Muscle of back (tissue), 13 donors: Measurements from ENCODE around the gene FUZ. TPM values are rescaled to one million over a fixed set of nuclear protein-coding genes. Genes with fewer than 3 reads are reported as not detected.
A peak's percentile ranks its signal among the peaks of the same experiment; 100 is the strongest.

ENCODE experiments used
- DNase-seq, 3 donors: peaks; one replicate each; pipeline versions ENCODE4 v3.0.0 to v3.0.0-alpha.2; 2013
- long read RNA-seq, 9 donors: transcript quantifications; one replicate each; lab custom pipeline, GENCODE V29; 2026
- polyA plus RNA-seq, 10 donors: library from polyadenylated mRNA; unstranded; fragments of 120-200 nt; gene quantifications; one replicate each; pipeline ENCODE4 v1.2.1, GENCODE V29; 2013; ENCODE audit not compliant: insufficient read length in 10 of 10

The FUZ gene, protein sequence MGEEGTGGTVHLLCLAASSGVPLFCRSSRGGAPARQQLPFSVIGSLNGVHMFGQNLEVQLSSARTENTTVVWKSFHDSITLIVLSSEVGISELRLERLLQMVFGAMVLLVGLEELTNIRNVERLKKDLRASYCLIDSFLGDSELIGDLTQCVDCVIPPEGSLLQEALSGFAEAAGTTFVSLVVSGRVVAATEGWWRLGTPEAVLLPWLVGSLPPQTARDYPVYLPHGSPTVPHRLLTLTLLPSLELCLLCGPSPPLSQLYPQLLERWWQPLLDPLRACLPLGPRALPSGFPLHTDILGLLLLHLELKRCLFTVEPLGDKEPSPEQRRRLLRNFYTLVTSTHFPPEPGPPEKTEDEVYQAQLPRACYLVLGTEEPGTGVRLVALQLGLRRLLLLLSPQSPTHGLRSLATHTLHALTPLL
- polyA plus RNA-seq, result 10 to 100 TPM; 13.3 to 21.5 (median 16.0) TPM
- long read RNA-seq, donor 1, partial matches to known transcripts, result 46 of 51 reads
- long read RNA-seq, donor 1, other reads (novel, unspliced or antisense), result 0 of 51 reads
- long read RNA-seq, donor 2, partial matches to known transcripts, result 5 of 8 reads
- long read RNA-seq, donor 2, other reads (novel, unspliced or antisense), result 0 of 8 reads
- long read RNA-seq, donor 3, result 0 reads
- long read RNA-seq, donor 4, partial matches to known transcripts, result 0 of 2 reads
- long read RNA-seq, donor 4, other reads (novel, unspliced or antisense), result 0 of 2 reads
- long read RNA-seq, donor 5, partial matches to known transcripts, result 0 of 3 reads
- long read RNA-seq, donor 5, other reads (novel, unspliced or antisense), result 0 of 3 reads
- long read RNA-seq, donor 6, partial matches to known transcripts, result 48 of 54 reads
- long read RNA-seq, donor 6, other reads (novel, unspliced or antisense), result 0 of 54 reads
- long read RNA-seq, donor 7, partial matches to known transcripts, result 0 of 1 reads
- long read RNA-seq, donor 7, other reads (novel, unspliced or antisense), result 0 of 1 reads
- long read RNA-seq, donor 8, partial matches to known transcripts, result 0 of 1 reads
- long read RNA-seq, donor 8, other reads (novel, unspliced or antisense), result 0 of 1 reads
- long read RNA-seq, donor 9, result 0 reads

DNA sequence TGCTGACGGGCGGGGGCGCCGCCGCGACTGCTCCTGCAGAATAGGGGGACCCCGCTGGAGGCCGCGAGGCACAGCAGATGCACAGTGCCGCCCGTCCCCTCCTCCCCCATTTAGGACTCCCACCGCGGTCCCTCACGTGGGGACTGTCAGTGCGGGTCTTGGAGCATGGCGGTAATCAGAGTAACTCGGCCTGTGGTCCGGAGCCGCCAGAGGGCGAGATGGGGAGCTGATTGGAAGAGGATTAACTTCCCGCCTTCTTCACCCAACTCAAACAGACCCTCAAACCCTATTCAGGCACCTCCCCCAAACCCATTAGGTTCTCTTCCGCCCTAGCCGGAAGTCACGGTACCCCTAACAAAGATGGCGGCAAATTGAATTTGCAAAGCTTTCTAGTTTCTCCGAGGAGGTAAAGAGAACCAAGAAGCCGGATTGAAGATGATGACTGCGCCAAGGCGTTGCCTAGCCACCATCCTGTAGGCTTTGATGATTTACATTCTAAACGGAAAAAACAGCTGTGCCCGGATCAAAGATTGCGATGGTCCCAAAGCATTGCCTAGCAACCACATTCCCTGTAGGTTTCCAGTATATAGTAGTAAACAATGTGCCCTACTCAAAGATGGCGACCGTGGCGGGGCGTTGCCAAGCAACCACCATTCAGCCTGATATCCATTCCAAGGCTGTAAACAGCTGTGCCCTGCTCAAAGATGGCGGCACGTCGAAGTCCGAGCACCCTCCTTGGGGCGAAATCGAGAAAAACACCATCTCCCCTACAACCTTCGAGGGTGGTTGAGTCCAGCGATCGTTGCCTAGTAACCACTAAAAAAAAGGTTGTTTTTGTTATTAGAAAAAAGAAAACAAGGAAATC lies at the start of gene FUZ:
Gene FUZ (minus strand): TSS at position 296 of the 865 bp plus-strand sequence. CDS start 186 bp downstream, at position 110.
- peak; percentile 98 to 99 (median 98) for DNase-seq

DNA sequence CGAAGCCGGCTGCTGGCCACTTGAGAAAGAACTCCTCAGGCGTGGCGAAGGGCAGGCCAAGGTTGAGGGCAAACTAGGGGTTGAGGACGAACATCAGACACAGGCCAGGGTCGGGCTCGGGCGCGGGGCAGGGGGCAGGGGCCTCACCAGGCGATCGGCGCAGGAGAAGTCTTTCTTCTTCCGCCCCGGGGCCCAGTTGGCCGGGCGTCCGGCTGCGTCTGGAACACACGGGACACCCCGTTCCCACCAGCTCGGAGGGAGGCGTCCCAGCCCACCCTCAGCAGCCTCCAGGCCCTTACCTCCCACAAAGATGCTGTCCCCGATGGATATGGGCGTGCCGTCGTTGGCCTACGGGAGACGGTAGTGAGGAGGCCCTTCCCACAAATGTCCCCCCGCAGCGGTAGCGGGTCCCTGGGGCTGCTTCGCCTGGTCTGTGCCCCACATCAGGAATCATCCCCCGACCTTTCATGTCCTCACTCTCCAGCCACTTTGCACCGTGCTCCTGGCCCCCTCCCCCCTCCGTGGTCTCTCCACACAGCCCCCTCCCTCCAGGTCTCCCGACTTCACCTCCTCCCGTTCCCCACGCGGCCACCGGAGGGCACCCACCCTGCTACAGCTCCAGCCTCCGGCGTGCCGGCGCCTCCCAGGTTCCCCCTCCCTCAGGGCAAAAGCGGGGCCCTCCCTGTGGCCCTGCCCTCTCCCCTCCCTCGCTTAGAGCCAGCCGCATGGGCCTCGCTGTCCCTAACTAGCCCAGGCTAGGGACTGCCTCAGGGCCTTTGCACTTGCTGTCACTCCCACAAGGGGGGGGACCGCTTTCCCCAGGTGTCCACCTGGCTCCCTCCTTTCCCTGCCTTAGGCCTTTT lies 49.5 kb upstream of the FUZ start:
- DNase-seq, result no peak

DNA sequence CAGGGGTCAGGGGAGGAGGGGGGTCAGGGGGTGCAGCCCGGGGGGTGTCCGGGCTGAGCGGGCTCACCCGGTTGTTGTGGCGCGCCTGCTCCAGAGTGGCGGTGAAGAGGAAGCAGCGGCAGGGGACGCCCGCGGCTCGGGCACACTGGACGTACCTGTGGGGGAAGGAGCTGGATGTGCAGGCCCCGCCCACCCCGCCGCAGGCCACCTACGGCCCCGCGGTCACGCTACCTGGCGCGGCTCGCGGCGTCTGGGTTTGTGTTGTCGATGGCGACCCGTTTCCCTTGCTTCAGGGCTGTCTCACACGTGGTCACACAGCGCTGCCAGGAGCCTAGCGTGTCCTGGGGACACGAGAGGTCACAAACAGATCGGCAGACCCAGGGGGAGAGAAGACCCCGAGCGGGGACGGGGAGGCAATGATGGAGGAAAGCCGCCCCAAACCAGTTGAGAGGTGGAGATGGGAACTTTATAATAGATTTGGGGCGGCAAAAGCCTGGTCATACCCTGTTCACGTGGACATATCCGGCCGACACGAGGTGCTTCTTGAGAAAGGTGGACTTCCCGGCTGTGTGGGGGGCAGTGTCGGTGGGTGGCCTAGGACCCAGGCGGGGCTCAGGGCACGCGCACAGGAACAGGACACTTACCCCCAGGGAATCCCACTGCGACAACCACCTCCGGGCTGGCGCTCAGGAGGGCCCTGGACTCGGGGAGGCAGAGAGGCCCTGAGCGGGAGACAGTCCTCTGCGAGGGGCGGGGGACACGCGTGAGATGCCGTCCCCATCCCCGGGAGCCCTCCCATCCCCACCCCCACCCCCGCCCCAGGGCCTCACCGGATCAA lies 48.7 kb upstream of the FUZ start:
- DNase-seq, result no peak

DNA sequence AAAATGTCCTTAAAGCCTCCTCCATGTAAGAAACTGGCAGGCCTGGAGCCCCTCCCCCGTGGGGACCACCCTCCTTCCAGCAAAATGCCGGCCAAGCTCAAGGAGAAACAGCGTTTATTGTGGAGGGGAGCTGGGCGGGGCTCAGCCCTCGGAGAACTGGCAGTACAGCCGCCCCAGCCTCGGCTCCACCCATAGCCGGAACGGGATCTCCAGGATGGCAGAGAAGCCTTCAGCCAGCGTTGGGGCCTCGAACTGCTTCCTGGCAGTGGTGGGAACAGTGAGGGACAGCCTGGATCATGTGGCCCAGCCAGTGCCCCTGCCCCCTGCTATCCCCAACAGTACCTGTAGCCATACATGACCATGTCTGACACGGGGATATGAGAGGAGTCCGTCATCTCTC lies 48.0 kb upstream of the FUZ start:
- peak in 1 of 3 donors; percentile 66 for DNase-seq

DNA sequence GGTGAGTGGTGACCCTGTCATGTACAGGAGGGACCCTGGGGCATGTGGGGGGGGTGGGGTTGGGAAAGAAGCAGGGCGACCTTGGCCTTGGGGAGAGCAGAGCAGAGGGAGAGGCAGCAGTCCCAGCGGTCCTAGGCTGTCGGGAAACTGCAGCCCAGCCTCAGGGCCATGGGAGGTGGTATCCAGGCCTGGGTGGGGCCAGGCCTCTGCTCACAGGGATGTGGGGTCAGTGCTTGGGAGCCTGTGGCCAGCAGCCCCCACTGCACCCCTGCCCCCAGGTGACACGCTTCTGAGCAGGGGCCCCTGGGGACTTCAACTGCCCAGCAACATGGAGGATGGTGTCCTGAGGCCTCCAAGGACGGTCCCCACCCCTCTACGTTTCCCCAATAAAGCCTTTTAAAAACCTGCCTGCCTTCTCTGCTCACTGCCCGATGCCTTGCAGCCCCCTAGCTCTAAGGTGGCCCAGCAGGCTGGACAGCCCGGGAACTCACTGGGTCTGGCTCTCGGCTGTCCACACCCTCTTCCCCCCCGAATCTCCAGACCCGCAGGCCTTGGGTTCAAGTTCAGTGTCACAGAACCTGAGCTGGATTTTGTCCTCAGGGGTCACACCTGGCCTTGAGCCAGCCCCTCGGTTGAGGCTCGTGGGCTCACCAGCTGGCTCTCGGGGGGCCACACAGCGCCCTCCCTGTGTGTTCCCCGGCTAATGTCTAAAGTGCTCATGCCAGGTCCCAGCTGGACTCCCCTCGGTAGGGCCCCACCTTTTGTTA lies 47.4 kb upstream of the FUZ start:
- no peak for DNase-seq

DNA sequence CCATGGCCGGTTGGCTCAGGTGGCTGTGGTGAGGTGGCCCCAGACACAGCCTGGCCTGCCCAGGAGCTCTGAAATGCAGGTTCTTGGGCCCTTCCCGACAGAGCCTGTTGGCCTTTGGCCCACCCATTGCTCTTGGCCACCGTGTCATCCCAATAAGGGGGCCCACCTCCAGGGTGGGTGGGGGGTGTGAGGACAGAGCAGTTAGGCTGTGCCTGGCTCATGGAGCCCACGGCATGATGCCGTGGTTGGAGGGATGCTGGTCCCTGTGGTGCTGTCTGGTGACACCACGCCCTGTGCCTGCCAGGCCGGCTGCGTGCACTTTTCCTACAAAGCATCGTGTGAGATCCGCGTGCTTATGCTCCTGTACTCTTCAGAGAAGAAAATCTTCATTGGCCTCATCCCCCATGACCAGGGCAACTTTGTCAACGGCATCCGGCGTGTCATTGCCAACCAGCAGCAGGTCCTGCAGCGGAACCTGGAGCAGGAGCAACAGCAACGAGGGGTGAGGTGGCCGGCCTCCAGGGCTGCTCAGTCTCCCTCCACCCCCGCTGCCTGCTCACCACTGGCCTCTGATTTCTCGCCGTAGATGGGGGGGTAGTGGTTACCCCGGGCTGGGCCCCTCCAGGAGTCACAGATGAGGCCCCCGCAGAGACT lies 46.7 kb upstream of the FUZ start:
- no peak for DNase-seq

DNA sequence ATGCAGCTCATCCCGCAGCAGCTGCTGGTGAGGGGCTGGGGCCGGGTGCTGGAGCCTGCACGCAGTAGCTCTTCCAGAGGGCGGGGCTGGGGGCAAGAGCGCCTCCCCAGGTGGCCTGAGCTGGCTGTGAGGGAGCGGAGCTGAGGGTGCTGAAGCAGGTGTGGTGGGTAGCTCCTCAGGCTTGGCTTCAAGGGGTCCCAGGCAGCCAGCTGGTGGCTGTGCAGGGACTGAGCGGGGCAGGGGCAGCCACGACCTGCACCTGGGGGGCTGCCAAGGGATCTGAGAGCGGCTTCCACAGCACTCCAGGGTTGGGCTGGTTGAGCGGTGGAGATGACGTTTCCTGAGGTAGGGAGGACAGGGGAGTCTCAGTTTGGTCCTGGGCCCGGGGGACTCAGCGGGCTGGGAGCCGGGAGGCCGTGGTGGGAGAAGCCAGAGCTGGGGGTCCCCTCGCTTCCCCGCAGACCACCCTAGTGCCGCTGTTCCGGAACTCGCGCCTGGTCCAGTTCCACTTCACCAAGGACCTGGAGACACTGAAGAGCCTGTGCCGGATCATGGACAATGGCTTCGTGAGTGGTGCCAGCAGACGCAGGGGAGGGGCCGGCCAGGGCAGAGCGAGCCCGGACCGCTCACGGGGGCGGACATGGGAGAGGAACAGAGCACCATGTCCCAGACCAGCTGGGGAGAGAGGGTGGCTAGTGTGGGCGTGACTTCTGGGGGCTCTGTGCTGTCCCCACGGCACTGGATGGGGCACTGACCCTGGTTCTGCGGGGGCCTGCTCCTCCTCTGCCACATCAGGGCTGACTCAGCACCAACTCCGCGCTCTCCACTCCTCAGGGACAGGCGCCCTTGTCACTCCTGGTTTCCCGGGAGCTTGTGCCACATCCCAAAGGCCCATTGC lies 45.2 kb upstream of the FUZ start:
- no peak for DNase-seq

DNA sequence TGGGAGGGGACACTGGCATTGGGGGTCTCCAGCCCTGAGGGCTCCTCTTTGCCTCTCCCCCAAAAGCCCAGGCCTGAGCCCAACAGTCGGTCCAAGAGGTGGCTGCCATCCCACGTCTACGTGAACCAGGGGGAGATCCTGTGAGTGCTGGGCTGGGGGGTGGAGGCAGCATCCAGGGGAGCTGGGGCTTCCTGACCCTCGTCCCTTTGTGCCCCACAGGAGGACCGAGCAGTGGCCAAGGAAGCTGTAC lies 44.7 kb upstream of the FUZ start:
- no peak for DNase-seq

DNA sequence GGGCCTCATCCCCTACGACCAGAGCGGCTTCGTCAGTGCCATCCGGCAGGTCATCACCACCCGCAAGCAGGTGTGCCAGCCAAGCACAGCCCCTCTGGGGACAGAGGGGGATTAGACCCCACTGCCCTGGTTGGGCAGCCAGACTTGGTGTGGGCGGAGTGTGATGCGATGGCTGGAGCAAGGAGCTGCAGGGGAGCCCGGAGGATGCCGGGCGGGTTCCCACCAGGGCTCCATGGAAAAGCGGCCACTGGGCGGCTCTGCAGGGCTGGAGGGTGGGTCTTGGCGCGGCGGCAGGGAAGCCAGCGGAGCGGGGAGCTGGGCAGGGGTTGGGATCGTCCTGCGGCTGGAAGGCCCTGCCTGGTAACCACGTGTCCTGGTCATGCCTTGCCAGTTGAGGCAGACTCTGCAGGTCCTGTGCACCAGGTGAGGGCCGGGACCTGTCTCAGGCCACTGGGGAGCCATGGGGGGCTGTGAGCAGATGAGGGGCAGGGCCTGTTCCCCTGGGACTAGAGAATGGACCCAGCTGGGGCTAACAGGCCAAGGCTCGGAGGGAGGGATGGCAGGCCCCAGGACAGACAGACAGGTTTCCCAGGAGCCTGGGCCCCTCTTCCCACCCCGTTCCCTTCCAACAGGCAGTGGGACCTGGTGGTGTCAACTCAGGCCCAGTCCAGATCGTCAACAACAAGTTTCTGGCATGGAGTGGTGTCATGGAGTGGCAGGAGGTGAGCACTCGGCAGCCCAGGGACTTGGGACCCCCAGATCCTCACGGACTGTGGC lies 44.2 kb upstream of the FUZ start:
- DNase-seq, result no peak

DNA sequence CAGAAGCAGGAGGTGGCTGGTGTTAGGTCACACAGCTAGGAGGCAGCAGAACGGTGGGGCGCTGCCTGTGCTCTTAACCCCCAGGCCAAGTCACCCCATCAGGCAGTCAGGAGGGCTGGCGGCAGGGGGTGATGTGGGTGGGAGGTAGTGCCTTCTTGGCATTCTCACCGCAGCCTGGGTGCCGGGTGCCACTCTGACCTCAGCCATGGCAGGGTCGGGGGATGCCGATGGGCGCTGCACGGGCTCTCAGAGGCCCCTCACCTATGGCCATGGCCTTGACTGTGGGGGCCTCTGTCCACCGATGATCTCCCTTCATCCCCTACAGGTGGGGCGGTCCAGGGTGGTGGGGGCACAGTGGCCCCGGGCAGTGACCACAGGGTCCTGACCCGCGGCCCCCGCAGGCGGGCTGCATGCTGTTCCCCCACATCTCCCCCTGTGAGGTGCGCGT lies 43.5 kb upstream of the FUZ start:
- no peak for DNase-seq

DNA sequence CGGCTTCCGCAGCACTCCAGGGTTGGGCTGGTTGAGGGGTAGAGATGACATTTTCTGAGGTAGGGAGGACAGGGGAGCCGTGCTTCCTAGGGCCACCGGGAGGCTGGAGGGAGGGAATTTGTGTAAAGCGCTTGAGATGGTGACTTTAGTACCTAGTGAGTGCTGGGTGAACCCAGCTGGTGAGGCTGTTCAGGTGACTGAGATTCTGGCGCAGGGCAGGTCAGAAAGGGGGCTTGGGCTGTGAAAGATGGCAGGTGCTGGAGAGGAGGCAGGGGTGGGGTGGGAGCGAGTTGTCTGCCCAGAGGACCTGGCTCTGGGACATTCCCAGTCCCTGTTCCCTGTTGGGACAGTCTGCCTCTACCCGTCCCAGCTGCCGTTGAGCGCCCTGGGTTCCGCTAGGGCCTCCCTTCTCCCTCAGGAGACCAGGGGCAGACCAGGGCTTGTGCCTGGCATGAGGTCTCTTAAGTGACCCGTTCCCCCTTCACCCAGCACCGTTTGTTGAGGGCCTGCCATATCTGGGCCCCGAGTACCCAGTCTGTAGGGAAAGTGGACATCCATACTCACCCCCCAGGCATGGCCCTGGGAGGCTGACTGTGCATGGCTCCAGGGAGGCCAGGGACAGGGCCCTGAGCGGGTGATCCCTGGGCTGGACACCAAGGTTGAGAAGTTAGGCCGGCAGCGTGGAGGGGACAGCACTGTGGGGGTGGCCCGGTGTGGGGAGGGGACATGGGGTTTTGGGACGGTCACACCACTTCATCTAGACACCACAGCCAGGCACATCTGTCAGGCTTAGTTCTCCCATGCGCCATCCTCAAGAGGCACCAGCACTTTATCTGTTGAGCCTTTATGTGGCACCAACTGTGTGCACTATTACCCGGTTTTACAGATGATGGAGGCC lies 42.8 kb upstream of the FUZ start:
- no peak for DNase-seq

DNA sequence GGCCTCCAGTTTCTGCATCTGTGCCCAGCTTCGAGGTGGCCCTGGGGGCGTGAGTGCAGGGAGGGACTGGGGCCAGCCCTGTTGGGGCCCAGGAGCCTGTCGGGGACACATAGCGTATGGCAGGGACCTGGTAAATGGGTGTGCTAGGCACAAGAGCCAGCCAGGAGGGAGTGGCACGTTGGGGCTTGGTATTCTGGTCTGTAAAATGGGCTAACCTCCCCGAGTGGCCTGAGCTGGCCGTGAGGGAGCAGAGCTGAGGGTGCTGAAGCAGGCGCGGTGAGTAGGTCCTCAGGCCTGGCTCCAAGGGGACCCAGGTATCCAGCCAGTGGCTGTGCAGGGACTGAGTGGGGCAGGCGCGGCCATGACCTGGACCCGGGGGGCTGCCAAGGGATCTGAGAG lies 42.2 kb upstream of the FUZ start:
- no peak for DNase-seq

DNA sequence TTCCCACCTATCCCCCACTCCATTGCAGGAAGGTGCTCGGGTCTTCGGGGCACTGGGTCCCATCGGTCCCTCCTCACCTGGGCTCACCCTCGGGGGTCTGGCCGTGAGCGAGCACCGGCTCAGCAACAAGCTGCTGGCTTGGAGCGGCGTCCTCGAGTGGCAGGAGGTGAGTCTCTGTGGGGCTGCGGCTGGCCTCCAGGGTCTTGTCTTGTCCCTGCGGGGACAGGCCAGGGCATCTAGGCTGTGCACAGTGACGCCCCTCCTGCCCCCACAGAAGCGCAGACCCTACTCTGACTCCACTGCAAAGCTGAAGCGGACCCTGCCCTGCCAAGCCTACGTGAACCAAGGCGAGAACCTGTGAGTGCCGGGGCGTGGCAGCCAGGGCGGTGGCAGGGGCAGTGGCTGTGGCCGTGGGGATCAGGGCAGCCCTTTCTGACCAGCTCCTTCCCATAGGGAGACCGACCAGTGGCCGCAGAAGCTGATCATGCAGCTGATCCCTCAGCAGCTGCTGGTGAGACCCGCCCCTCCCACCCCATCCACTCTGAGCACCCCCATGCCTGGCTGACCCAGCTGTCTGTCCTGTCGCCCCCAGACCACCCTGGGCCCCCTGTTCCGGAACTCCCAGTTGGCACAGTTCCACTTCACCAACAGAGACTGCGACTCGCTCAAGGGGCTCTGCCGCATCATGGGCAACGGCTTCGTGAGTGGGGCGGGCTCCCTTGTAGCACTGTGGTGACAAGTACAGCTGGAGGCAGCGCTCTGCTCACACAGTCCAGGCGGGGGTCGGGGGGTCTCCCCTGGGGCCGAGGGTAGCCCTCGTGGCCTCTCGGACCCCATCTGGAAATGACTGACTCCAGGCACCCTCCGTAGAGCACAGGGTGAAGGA lies 41.5 kb upstream of the FUZ start:
- DNase-seq, result no peak

DNA sequence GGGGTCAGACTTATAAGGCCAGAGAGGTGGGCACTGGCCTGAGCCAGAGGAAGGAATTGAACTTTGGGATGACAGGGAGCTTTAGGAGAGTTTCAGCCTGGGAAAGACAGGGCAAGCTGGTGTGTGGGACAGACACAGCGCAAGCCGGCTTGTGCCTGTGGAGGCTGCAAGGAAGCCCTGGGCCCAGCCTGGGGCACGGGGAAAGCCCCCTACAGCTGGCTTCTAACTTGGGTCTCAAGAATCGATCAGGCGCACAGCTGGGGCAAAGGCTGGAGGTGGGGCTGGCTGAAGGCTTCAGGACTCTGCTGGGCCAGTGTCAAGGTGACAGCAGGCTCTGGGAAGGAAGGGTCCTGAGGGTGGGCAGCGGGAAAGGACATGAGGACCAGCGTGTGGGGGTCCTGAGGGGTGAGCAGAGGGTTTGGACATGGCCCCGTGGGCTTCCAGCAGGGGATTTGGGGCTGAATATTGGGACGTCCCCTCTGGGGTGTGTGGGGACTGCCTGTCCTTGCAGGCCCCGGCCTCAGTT lies 40.8 kb upstream of the FUZ start:
- no peak for DNase-seq
